Upper lobe of left lung (tissue), 4 donors: ENCODE results near the gene GSAP.

Experiments
- CTCF ChIP-seq, 6 experiments: fragments of 450-650 bp in 4 of 6; fragments of 200-600 bp in 2 of 6; sonication (generic) in 2 of 6; IDR thresholded peaks; one replicate each; pipeline ENCODE4 v1.5.1; 2016 to 2019; ENCODE audit warnings: antibody characterized with exemption in 6 of 6
- EP300 ChIP-seq, 4 donors: sonication (generic); formaldehyde crosslinking; IDR thresholded peaks; one replicate each; pipeline ENCODE4 v1.5.1; 2017; ENCODE audit warnings: antibody characterized with exemption in 4 of 4, control low read depth in 2 of 4
- POLR2A ChIP-seq, 4 donors: fragments of 450-650 bp; IDR thresholded peaks; one replicate each; pipeline ENCODE4 v1.5.1; 2016 to 2017; ENCODE audit warnings: antibody characterized with exemption in 4 of 4, mild to moderate bottlenecking in 2 of 4
- POLR2AphosphoS5 ChIP-seq, 2 donors: sonication (generic); formaldehyde crosslinking; IDR thresholded peaks; one replicate each; pipeline ENCODE4 v1.5.1; 2017; ENCODE audit warnings: antibody characterized with exemption in 2 of 2

GRCh38 chr7:77321300-77321699 is 94.8 kb downstream of the GSAP start:
- TF ChIP-seq CTCF (IDR thresholded peaks at IDR 0.05) (no peak), POLR2A (IDR thresholded peaks at IDR 0.05) (no peak), POLR2AphosphoS5 (IDR thresholded peaks at IDR 0.05) (no peak), EP300 (IDR thresholded peaks at IDR 0.05) (no peak)
